Lung (tissue), 12 donors: Measurements from ENCODE around the gene CAMK1. TPM values are rescaled to one million over a fixed set of nuclear protein-coding genes. Genes with fewer than 3 reads are reported as not detected.

ENCODE experiments used
- ATAC-seq: fragments of 200-7000 bp; cut with Tn5 transposase; one replicate; pipeline ENCODE4 v1.9.1; 2020; ENCODE audit warnings: moderate number of reproducible peaks; ENCODE audit not compliant: insufficient read depth, low FRiP score
- DNase-seq, 3 donors: peaks; one replicate each; pipeline ENCODE4 v3.0.0-alpha.2; 2013 to 2017
- H3K27ac ChIP-seq, 2 donors: one replicate each; pipeline ENCODE4 v1.5.1; 2013; ENCODE audit warnings: mild to moderate bottlenecking in 2 of 2, moderate library complexity in 2 of 2, control low read depth in 1 of 2, inconsistent platforms in 1 of 2, low read depth in 1 of 2, low read length in 1 of 2
- H3K27me3 ChIP-seq, 3 donors: one replicate each; pipeline ENCODE4 v1.5.1; 2013; ENCODE audit warnings: low read length in 2 of 3; ENCODE audit not compliant: control insufficient read depth in 3 of 3, insufficient read depth in 3 of 3
- H3K36me3 ChIP-seq, 4 donors: one replicate each; pipeline ENCODE4 v1.5.1; 2013; ENCODE audit warnings: low read length in 4 of 4, mild to moderate bottlenecking in 1 of 4, moderate library complexity in 1 of 4; ENCODE audit not compliant: control insufficient read depth in 4 of 4, insufficient read depth in 4 of 4
- H3K4me1 ChIP-seq, 5 donors: one replicate each; pipeline ENCODE4 v1.5.1; 2013; ENCODE audit warnings: low read length in 5 of 5, mild to moderate bottlenecking in 2 of 5, moderate library complexity in 1 of 5; ENCODE audit not compliant: control insufficient read depth in 5 of 5, insufficient read depth in 5 of 5
- H3K4me3 ChIP-seq: one replicate; pipeline ENCODE4 v1.5.1; 2013; ENCODE audit warnings: mild to moderate bottlenecking, control low read depth, moderate library complexity
- H3K9ac ChIP-seq, 2 donors: one replicate each; pipeline ENCODE4 v1.5.1; 2013; ENCODE audit warnings: low read length in 2 of 2, control low read depth in 1 of 2; ENCODE audit not compliant: insufficient read depth in 1 of 2
- H3K9me3 ChIP-seq, 4 donors: one replicate each; pipeline ENCODE4 v1.5.1; 2013; ENCODE audit warnings: low read length in 3 of 4, mild to moderate bottlenecking in 1 of 4, moderate library complexity in 1 of 4; ENCODE audit not compliant: control insufficient read depth in 4 of 4, insufficient read depth in 3 of 4
- WGBS, 2 donors: extraction: QIAGEN DNeasy Blood & Tissue Kit; methylation state at CpG; one replicate each; pipeline ENCODE4 v1.1.7; 2013; 5-methylcytosine and 5-hydroxymethylcytosine counted together
- polyA plus RNA-seq, 2 donors: library from polyadenylated mRNA; stranded (reverse); fragments of 200-250 nt; gene quantifications; one replicate each; pipeline ENCODE4 v1.2.1, GENCODE V29; 2013
- total RNA-seq, 2 donors: library from RNA; depleted of rRNA in 1 of 2; stranded (reverse); fragments of >200 nt in 1 of 2; gene quantifications; one replicate each; pipeline ENCODE4 v1.2.1, GENCODE V29; 2014 to 2021
- TF ChIP-seq, protein P1 (sequence below): IDR thresholded peaks from 2 replicates; pipeline ENCODE4 v1.5.1; 2012; ENCODE audit warnings: mild to moderate bottlenecking; ENCODE audit errors: control extremely low read depth, extremely low read depth
- donor health status: control.
- donor health status: control.
- donor health status: Bipolar disorder and iron deficiency.
- donor health status: healthy.
- donor health status: DM: yes; HTN: yes; CAD: no.

The CAMK1 gene
- total and polyA plus RNA-seq, 4 donors = 21.7 to 43.9 (median 32.8) TPM

DNA sequence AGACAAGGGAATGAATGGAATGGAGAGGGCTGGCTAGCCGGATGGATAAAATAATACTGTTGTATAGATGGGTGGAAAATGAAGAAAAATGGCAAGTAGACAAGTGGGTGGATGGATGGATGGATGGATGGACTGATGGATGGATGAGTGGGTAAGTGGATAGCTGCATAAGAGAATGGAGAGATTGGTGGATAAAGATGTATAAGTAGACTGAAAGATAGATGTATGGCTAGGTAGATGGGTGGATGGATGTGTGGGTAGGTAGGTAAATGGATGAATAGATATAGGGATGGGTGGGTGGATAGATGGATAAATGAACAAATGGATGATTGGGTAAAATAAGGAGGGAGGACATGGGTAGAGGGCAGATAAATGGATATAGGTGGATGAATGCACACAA is 52.2 kb downstream of the CAMK1 start:
- Histone ChIP-seq H3K9ac (no peak overlapping the region), H3K36me3 (no peaks in the 10 kb centered on the region), H3K27ac (no peak overlapping the region), H3K9me3 (no peaks in the 10 kb centered on the region), H3K4me3 (no peak overlapping the region), H3K27me3 (no peaks in the 10 kb centered on the region), H3K4me1 (no peaks in the 10 kb centered on the region)
- 94 to 98% methylated on average over 1 of the region's 1 CpG for WGBS, 2 donors
- TF ChIP-seq, protein P1, sequence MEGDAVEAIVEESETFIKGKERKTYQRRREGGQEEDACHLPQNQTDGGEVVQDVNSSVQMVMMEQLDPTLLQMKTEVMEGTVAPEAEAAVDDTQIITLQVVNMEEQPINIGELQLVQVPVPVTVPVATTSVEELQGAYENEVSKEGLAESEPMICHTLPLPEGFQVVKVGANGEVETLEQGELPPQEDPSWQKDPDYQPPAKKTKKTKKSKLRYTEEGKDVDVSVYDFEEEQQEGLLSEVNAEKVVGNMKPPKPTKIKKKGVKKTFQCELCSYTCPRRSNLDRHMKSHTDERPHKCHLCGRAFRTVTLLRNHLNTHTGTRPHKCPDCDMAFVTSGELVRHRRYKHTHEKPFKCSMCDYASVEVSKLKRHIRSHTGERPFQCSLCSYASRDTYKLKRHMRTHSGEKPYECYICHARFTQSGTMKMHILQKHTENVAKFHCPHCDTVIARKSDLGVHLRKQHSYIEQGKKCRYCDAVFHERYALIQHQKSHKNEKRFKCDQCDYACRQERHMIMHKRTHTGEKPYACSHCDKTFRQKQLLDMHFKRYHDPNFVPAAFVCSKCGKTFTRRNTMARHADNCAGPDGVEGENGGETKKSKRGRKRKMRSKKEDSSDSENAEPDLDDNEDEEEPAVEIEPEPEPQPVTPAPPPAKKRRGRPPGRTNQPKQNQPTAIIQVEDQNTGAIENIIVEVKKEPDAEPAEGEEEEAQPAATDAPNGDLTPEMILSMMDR = no peak
- DNase-seq (no peak), ATAC-seq (no peak)

DNA sequence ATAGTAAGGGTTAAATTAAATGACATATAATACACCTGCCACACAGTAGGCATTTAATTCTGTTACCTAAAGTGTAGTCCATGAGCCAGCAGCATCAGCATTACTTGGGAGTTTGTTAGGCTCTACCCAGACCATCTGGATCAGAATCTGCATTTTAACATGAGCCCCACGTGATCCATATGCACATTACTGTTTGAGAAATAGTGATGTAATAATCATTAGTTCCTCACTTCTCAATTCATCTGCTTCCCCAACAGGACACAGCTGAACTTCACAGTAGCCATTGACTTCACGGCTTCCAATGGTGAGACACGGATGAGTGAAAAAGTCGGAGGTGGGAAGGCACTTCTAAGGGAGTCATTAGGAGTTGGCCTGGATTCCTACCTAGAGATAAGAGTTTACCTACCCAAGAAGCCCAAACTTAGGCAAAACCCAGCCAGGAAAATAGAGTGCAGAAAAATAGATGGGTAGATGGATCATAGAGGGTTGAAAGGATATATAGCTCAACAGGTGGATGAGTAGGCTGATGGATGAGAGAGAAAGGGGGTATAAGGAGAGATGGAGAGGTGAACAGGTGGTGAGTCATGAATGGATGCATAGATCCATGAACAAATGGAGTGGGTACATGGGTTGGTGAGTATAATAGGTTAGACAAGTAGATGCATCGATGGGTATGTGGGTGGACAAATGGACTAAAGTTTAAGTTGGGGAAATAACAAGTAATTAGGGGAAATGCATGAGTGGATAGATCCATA is 52.8 kb downstream of the CAMK1 start:
- Histone ChIP-seq H3K4me3 (no peak overlapping the region), H3K27me3 (no peaks in the 10 kb centered on the region), H3K9ac (no peak overlapping the region), H3K27ac (no peak overlapping the region), H3K9me3 (no peaks in the 10 kb centered on the region), H3K4me1 (no peaks in the 10 kb centered on the region), H3K36me3 (no peaks in the 10 kb centered on the region)
- 49 to 72% methylated on average over 5 of the region's 5 CpGs for WGBS, 2 donors
- no peak for ATAC-seq
- TF ChIP-seq, protein P1 = no peak
- DNase-seq = no peak

DNA sequence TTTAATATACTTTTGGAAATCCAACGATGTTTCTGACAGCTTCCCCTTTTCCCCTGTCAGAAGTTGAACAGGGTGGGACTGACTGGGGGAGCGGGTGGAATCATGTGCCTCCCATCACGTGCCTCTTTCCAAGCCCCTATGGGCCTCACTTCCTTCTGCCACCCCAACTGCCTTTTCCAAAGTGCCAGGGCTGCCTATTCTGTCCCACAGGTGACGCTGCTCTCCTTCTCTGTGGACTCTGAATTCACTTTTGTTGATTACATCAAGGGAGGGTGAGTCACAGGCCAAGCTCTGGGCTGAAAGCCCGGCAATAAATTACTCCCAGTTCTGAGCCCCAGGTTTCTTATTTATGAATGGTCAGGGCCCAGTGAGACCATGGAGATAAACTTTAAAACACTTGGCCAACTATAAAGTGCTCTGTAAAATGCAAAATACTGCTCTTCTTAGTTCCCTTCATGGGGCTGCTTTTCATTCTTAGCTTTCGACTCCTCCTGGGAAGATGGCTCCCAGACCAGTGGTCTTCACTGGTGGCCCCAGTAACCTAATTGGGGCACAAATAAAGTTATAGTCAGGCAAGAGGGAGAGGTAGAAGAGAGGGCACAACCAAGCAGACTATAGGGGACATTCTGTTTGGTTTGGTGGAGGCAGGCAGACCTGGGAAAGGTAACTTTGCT is 53.8 kb downstream of the CAMK1 start:
- no peaks in the 10 kb centered on the region for H3K36me3 ChIP-seq
- no peak overlapping the region for H3K4me3 ChIP-seq
- H3K9ac ChIP-seq = no peak overlapping the region
- WGBS, 2 donors = 29 to 41% methylated on average over 6 of the region's 6 CpGs
- no peaks in the 10 kb centered on the region for H3K27me3 ChIP-seq
- DNase-seq (peak in 1 of 3 donors; percentile 11), ATAC-seq (peak; percentile 87)
- H3K4me1 ChIP-seq = no peaks in the 10 kb centered on the region
- H3K9me3 ChIP-seq = no peaks in the 10 kb centered on the region
- H3K27ac ChIP-seq = peak overlapping the region in 1 of 2 donors; percentile 20
- TF ChIP-seq, protein P1 = peak; percentile 13
